ENCODE data around the gene SYK. TPM values are rescaled to one million over a fixed set of nuclear protein-coding genes. Genes with fewer than 3 reads are reported as not detected.

SYK gene
- total RNA-seq, 1 experiment from 2014 or later, result 9.0 TPM

DNA sequence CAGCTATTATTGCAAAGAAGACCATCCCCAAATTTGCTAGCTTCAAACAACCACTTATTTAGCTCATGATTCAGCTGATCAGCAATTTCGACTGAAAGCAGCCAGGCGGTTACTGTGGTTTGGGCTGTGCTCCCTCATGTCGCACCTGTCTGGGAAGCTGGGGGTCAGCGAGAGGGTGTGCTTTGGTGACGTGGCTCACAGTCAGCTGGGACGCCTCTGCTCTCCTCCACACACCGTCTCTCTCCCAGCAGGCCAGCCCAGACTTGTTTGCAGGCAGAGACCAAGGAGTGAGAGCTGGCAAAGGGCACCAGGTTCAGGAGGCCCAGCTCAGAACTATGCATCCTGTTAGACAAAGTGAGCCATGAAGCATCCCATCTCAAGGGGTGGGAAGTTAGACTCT is 140.9 kb downstream of the SYK start:
- no peak overlapping the region for H2AFZ ChIP-seq (ENCODE audit: low read depth, low read length, poor library complexity, severe bottlenecking)
- H3K27me3 ChIP-seq (ENCODE audit: insufficient read depth, low read length), result peaks cover 5% of the 10 kb centered on the region; the same call in 1 of the 2 replicates
- no peaks in the 10 kb centered on the region for H3K36me3 ChIP-seq (ENCODE audit: control insufficient read depth in 1 of 2, insufficient read depth in 2 of 2, low read length in 2 of 2)
- H3K9me2 ChIP-seq (ENCODE audit: insufficient read depth), result no peaks in the 10 kb centered on the region
- no peak overlapping the region for H3K9ac ChIP-seq (ENCODE audit: low read length)
- intact Hi-C loops (cut with micrococcal nuclease), result no loop called here
- no peak overlapping the region for H3K4me3 ChIP-seq (replicated peaks in 1 of 2; ENCODE audit: low read depth in 1 of 2, low read length in 2 of 2)
- no peak overlapping the region for H3K4me2 ChIP-seq (ENCODE audit: low read length)
- DNase-seq (ENCODE audit: low read depth, low spot score) (no peak), ATAC-seq (no peak)
- no peaks in the 10 kb centered on the region for H4K20me1 ChIP-seq (ENCODE audit: insufficient read depth)
- H3K79me2 ChIP-seq (ENCODE audit: insufficient read depth, low read length), result no peaks in the 10 kb centered on the region
- no peaks in the 10 kb centered on the region for H3K4me1 ChIP-seq (ENCODE audit: control insufficient read depth in 1 of 2, insufficient read depth in 2 of 2, low read length in 2 of 2)
- RAD21 ChIA-PET (ENCODE audit: low non-redundant PET in 1 of 2, low total read pairs in 2 of 2, uncharacterized antibody in 2 of 2, unreplicated experiment in 2 of 2), result no interaction called here
- no peaks in the 10 kb centered on the region for H3K9me3 ChIP-seq (ENCODE audit: control insufficient read depth in 1 of 2, insufficient read depth in 1 of 2, low read depth in 1 of 2, low read length in 2 of 2)
- TF ChIP-seq ZNF274 (IDR thresholded peaks at IDR 0.05; ENCODE audit: low read depth, low read length) (no peak), FOSL1 (IDR thresholded peaks at IDR 0.05; ENCODE audit: low read depth) (no peak), JUND (IDR thresholded peaks at IDR 0.05) (no peak), SRF (IDR thresholded peaks at IDR 0.05; ENCODE audit: low read depth) (no peak), ZFX (IDR thresholded peaks at IDR 0.05) (no peak), SP1 (IDR thresholded peaks at IDR 0.05; ENCODE audit: low read depth) (no peak), ZBTB33 (IDR thresholded peaks at IDR 0.05; ENCODE audit: extremely low read depth, insufficient replicate concordance, low read length) (no peak), RAD21 (IDR thresholded peaks at IDR 0.05; ENCODE audit: low read depth) (no peak), YY1 (IDR thresholded peaks at IDR 0.05; ENCODE audit: extremely low read depth, insufficient replicate concordance, low read depth, low read length) (no peak), POLR2AphosphoS5 (IDR thresholded peaks at IDR 0.05; ENCODE audit: low read depth, low read length) (no peak), MAX (IDR thresholded peaks at IDR 0.05) (no peak), TCF7L2 (IDR thresholded peaks at IDR 0.05; ENCODE audit: borderline replicate concordance, extremely low read depth, insufficient read depth, insufficient read length) (no peak), REST (IDR thresholded peaks at IDR 0.05; ENCODE audit: low read depth) (no peak), SIN3A (IDR thresholded peaks at IDR 0.05; ENCODE audit: low read depth) (no peak), EZH2 (IDR thresholded peaks at IDR 0.05) (no peak), CBX3 (IDR thresholded peaks at IDR 0.05; ENCODE audit: low read depth) (no peak), ELF1 (IDR thresholded peaks at IDR 0.05; ENCODE audit: borderline replicate concordance, low read depth) (no peak)
- TF ChIP-seq, protein P1, sequence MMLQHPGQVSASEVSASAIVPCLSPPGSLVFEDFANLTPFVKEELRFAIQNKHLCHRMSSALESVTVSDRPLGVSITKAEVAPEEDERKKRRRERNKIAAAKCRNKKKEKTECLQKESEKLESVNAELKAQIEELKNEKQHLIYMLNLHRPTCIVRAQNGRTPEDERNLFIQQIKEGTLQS (IDR thresholded peaks at IDR 0.05), result no peak
- TF ChIP-seq, protein P2, sequence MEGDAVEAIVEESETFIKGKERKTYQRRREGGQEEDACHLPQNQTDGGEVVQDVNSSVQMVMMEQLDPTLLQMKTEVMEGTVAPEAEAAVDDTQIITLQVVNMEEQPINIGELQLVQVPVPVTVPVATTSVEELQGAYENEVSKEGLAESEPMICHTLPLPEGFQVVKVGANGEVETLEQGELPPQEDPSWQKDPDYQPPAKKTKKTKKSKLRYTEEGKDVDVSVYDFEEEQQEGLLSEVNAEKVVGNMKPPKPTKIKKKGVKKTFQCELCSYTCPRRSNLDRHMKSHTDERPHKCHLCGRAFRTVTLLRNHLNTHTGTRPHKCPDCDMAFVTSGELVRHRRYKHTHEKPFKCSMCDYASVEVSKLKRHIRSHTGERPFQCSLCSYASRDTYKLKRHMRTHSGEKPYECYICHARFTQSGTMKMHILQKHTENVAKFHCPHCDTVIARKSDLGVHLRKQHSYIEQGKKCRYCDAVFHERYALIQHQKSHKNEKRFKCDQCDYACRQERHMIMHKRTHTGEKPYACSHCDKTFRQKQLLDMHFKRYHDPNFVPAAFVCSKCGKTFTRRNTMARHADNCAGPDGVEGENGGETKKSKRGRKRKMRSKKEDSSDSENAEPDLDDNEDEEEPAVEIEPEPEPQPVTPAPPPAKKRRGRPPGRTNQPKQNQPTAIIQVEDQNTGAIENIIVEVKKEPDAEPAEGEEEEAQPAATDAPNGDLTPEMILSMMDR (IDR thresholded peaks at IDR 0.05 in 2 of 3, conservative IDR thresholded peaks at IDR 0.05 in 1 of 3; ENCODE audit: borderline replicate concordance in 1 of 3, insufficient read depth in 1 of 3, low read depth in 2 of 3, low read length in 2 of 3), result no peak
- no TSS peak for BruUV-seq (replicated peaks)
- no peak overlapping the region for H3K27ac ChIP-seq (ENCODE audit: low read depth, low read length)
- CTCF ChIA-PET, result no interaction called here
- POLR2A ChIA-PET, result no interaction called here

Measured in HCT116 (cell line).